ENCODE measurements around the gene GPANK1.

Gene GPANK1

DNA sequence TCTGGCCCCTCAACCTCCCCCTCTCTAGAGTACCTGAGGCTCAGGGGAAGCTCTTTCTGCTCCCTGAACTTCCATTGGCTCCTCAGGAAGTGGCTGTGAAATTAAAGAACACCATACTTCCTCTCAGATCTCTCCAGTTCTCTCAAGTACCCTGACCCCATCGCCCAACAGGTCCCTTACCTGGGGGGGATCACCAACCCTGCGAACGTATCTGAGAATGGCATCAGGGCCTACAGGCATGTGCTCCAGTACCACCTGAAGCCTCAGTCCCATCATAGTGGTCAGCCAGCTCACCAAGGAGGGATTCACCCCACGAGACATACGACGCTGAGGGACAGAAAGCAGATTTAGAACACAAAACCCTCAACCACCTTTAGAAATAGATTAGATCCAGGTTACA, 24.2 kb downstream of the GPANK1 start:
- H3K4me3 ChIP-seq (replicated peaks in 1 of 2; ENCODE audit: low read depth in 2 of 2, low read length in 2 of 2) = no peak overlapping the region
- no peak for TF ChIP-seq CTCF (IDR thresholded peaks at IDR 0.05; ENCODE audit: low read depth, low read length)
- DNase-seq (ENCODE audit: low read depth in 2 of 2) = no peak

- no peak overlapping the region for H3K4me3 ChIP-seq (replicated peaks in 1 of 2; ENCODE audit: low read depth in 2 of 2, low read length in 2 of 2)
- TF ChIP-seq CTCF (IDR thresholded peaks at IDR 0.05; ENCODE audit: low read depth, low read length) = no peak
- peak in 1 of 2 donors; percentile 61 for DNase-seq (ENCODE audit: low read depth in 2 of 2)
Measured at GRCh38 chr6:31639449-31639861, 25.3 kb downstream of the GPANK1 start.

- no peak for TF ChIP-seq CTCF (IDR thresholded peaks at IDR 0.05; ENCODE audit: low read depth, low read length)
- DNase-seq (ENCODE audit: low read depth in 2 of 2) = no peak
- H3K4me3 ChIP-seq (replicated peaks in 1 of 2; ENCODE audit: low read depth in 2 of 2, low read length in 2 of 2) = no peak overlapping the region
Measured at GRCh38 chr6:31639043-31639442, 25.8 kb downstream of the GPANK1 start.

DNA sequence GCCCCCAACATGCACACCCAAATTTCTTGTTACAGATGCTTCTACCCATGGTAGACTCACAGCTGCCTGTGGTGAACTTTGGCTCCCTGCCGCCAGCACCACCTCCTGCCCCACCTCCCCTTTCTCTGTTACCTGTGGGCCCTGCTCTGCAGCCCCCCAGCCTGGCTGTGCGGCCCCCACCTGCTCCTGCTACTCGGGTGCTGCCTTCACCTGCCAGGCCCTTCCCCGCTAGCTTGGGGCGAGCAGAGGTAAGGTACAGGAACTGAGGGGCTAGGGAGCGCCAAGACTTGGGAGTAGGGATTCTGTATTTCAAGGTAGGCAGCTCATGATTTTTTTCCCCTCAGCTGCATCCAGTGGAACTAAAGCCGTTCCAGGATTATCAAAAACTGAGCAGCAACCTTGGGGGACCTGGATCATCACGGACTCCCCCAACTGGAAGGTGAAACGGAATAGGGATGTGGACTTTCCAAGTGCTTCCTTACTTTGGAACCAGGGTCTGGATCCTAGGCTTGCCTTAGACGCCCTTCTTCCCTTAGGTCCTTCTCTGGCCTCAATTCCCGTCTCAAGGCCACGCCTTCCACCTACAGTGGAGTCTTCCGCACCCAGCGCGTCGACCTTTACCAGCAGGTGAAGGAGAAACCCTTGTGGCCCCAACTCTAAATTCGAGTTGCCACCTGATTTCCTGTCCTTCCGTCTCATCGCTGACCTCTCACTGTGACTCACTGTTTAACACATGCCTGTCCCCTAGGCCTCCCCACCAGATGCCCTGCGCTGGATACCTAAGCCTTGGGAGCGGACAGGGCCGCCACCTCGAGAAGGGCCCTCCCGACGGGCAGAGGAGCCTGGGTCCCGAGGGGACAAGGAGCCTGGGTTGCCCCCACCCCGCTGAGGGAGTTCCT, 27.9 kb downstream of the GPANK1 start:
- H3K4me3 ChIP-seq (replicated peaks in 1 of 2; ENCODE audit: low read depth in 2 of 2, low read length in 2 of 2) = no peak overlapping the region
- no peak for DNase-seq (ENCODE audit: low read depth in 2 of 2)
- no peak for TF ChIP-seq CTCF (IDR thresholded peaks at IDR 0.05; ENCODE audit: low read depth, low read length)

GRCh38 chr6:31634969-31635575, 29.7 kb downstream of the GPANK1 start:
- no peak for TF ChIP-seq CTCF (IDR thresholded peaks at IDR 0.05; ENCODE audit: low read depth, low read length)
- no peak for DNase-seq (ENCODE audit: low read depth in 2 of 2)
- no peak overlapping the region for H3K4me3 ChIP-seq (replicated peaks in 1 of 2; ENCODE audit: low read depth in 2 of 2, low read length in 2 of 2)

DNA sequence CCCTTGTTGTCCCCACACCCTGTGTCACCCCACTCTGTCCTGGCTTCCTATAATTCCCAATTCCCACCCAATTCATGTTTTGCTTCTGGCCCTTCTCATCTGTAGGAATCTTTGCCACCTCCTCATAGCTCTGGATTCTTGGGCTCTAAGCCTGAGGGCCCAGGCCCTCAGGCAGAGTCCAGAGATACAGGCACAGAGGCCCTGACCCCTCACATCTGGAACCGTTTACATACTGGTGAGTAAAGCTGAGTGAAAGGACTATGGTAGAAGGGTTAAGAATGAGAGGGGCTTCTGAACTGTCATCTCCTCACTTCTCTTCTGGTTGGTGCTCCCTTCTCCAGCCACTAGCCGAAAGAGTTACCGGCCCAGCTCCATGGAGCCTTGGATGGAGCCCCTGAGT, 30.7 kb downstream of the GPANK1 start:
- DNase-seq (ENCODE audit: low read depth in 2 of 2) = no peak
- no peak overlapping the region for H3K4me3 ChIP-seq (replicated peaks in 1 of 2; ENCODE audit: low read depth in 2 of 2, low read length in 2 of 2)
- TF ChIP-seq CTCF (IDR thresholded peaks at IDR 0.05; ENCODE audit: low read depth, low read length) = no peak
